GM03348 (cell line): Measurements from ENCODE around the gene GOLGA6L10.
"Not testable (repeated sequence)": the region's sequence is repeated elsewhere in the genome, so short reads cannot be mapped to it uniquely, and the experiment has no call there.

Source experiments
- DNase-seq: peaks from one replicate; pipeline ENCODE4 v3.0.0; 2012; ENCODE audit warnings: low spot score

Gene GOLGA6L10

DNA sequence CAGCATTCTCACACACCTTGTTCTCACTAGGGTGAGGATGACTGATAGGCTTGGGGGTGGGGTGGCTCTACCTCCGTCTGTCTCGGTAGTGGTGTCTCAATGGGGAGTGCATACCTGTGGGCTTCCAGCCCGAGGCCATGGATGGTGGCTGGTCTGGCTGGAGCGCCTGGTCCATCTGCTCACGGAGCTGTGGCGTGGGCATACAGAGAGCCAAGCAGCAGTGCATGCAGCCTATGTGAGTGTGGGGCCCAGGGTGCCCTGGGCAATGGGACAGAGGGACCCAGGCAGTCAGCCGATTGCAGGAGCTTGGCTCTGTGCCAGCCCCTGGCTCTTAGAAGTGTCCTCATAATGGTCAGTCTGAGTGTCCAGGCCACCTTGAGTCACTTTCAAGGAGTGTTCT lies 31.8 kb downstream of the GOLGA6L10 start:
- DNase-seq = not testable (repeated sequence)

- DNase-seq = no peak
Observed at GRCh38 chr15:82317091-82317489, 32.2 kb downstream of the GOLGA6L10 start.

DNA sequence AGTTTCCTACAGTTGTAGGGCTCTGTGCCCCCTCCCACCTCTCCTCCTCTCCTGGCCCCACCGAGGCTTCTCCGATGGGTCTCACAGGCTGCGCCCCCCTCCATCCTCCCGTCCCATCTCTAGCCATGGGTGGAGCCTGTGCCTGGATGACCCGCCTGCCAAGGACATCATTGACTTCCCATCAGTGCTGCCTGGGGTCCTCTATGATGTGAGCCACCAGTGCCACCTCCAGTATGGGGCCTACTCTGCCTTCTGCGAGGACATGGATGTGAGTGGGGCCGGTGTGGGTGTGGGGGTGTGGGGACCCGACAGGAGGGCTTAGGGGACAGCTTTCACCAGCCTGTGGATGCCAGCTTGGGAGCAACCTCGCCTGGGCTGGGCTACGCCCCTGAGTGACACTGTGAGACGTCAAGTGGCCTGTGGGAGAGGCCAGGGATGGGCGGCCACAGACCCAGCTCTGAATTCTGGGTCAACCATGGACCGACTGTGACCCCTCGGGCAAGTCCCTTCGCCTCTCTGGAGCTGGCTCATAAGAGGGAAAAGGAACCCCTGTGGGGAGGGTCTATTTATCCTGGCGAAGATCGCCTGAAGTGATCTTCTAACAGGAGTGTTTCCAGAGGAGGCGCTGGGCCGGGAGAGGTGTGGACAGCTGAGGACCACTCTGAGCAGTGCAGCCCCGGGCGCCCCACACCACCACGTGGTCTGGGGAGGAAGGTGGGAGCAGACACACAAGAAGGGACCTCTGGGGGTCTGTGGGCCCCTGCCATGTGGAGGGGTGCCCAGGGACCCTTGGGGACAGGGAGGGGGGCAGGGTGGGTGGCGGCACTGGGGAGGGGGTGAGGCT lies 32.8 kb downstream of the GOLGA6L10 start:
- DNase-seq = not testable (repeated sequence)

GRCh38 chr15:82315519-82316246 lies 33.6 kb downstream of the GOLGA6L10 start:
- no peak for DNase-seq

DNA sequence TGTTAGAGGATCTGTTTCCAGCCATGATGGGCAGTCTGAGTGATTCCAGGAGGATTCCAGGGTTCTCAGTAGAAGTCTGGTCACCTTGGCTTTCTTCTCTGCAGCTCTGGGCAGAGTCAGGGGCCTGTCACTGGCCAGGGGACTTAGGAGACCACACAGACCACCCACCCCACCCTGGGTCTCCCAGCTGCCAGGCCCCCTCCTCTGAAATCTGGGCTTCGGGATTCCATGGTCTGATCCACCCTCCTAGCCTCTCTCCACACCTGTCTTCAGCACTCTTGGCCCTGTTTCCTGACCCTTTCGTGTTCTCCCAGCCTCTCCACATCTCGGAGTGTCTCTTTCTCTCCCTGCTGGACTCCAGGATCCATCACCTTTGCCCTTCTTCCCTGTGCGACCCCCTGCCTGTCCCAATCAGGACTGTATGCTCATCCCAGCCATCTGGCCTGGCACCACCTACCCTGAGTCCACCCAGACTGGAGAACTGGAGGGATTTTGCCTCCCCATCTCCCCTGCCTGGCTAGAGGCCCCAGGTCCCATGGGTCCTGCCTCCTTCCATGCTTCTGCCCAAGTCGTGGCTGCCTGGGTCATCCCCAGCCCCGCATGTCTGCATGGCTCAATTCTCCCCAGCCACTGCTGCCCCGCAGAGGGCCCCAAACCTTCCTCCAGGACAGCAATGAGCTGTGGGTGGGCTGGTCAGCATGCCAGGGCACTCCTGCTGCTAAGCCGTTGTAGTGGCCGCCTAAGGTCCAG lies 34.3 kb downstream of the GOLGA6L10 start:
- DNase-seq = no peak

DNA sequence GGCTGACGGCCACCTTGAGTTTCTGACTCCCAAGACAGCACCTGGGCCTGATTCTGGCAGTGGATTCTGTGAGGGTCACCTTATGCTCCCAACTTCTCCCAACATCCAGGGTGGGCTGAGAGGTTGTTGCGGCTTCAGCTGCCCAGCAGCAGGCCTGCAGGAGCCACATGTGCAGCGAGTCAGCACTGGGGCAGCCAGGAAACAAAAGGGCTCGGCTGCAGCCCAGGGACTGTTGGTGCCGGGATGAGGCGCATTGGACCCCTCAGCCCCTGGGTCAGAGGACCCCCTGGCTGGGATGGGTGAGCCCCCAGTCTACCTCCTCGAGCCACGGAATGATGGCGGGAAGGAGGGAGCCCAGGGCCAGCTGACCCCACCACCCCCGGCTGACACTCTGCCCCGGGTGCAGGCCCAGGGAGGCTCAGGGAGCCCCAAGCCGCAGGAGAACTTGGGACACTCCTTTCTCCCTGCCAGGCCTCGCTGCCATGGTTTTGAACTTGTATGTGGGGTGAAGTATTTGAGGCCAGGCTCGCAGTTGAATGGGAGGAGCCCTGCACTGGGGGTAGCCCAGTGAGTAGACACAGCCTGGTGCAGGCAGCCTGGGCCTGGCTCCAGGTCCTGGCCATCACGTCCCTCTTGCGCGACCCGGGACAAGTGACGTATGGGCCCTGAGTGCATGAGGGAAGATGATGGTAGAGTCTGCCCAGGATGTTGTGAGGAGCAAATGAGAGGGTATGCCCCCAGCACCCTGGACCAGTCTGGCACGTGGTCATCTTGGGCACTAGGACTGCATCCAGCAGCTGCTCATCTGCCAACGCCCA lies 35.1 kb downstream of the GOLGA6L10 start:
- DNase-seq = not testable (repeated sequence)

DNA sequence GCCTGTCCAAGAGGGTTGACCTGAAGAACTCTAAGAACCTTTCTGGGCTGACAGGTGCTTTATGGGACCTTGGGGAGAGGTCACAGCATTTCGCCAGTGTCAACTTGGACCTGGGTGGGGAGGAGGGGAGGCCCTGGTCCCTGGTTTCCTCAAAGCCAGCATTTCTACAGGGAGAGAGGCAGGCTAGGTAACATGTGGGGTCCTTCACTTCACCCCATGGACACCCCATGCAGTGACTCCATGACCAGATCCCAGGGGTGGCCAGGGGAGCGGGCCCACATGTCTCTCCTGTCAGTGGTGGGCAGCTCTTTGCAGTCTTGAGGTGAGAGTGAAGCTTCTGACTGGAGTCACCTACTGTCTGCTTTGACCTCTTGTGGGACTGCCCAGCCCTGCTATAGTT lies 35.8 kb downstream of the GOLGA6L10 start:
- no peak for DNase-seq

GRCh38 chr15:82312586-82313349 lies 36.5 kb downstream of the GOLGA6L10 start:
- peak; percentile 43 for DNase-seq

DNA sequence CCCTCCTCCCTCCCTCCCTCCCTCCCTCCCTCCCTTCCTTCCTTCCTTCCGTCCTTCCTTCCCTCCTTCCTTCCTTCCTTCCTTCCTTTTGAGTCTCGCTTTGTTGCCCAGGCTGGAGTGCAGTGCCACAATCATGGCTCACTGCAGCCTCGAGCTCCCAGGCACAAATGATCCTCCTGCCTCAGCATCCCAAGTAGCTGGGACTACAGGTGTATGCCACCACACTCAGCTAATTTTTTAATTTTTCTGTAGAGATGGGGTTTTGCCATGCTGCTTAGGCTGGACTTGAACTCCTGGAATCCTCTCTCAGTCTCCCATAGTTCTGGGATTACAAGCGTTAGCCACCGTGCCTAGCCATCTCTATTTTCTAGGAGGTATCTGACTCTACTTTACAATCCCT lies 38.0 kb downstream of the GOLGA6L10 start:
- DNase-seq = not testable (repeated sequence)

GRCh38 chr15:82309802-82310201 lies 39.5 kb downstream of the GOLGA6L10 start:
- DNase-seq = no peak

- DNase-seq = no peak
Observed at GRCh38 chr15:82307714-82308081, 41.6 kb downstream of the GOLGA6L10 start.

DNA sequence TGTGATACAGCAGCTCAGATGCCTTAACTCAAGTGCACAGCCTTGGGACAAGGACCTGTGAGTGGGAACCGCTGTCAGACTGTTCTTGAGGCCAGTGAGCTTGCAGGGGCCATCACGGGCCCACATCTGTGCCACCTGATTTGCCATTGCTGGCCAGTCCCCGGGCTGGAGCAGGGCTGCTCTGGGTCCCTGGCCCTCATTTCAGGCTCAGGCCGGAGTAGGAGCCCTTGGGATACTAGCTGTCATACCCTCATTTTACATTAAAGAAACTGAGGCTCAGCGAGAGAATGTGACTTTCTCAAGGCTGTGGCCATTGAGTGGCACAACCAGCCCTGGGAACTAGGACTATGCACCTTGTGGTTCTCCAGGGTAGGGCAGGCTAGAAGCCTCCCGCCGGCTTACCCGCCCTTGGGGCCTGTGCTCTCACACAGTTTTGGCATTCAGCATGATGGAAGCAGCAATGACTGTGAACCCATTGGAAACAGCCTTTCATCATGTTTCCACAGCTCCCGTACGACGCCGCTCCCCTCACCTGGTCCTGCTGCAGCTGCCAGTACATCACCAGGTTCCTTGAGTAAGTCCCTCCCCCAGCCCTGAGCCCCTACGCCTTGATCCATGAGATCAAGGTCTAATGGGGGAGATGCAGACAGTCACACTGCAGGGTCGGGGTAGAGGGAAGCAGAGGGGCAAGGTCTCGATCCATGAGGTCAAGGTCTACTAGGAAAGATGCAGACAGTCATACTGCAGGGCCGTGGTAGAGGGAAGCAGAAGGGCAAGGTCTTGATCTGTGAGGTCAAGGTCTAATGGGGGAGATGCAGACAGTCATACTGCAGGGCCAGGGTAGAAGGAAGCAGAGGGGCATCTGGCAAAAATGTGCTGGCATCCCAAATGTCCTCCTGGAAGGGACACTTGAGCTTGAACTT lies 42.2 kb downstream of the GOLGA6L10 start:
- DNase-seq = no peak

GRCh38 chr15:82305621-82306048 lies 43.6 kb downstream of the GOLGA6L10 start:
- no peak for DNase-seq

GRCh38 chr15:82304778-82305090 lies 44.5 kb downstream of the GOLGA6L10 start:
- DNase-seq = no peak

GRCh38 chr15:82303956-82304777 lies 45.1 kb downstream of the GOLGA6L10 start:
- no peak for DNase-seq

DNA sequence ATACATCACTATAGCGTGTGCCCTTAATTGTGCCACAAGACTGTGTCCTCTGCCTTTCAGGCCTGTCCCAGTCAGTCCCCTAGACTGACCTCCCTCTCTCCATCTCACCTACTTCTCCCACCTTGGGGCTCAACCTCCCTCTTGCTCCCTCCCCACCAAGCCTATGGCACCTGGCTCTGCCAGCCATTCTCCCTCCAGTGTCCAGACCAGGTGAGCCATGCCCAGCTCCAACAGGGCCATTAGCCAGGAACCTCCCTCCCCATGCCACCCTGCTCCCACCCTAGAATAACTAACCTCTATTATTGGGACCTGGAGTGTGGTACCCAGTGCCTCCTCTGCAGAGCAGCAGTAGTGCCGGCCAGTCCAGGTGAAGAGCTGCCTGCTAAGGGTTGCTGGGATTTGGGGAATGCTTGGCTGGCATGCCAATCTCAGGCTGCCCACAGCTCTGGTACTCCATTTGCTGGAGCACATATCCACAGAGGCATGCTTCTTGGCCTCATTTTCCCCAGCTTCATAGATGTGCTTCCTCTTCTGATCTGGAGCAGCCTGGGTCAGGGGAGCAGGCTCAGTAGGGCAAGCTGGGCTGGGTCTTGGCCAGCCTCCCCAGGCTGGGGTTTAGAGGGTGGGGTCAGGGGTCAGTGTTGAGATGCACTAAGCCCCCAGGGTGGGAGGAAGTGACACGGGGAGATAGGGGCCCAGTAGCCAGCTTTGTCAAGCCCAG lies 47.8 kb downstream of the GOLGA6L10 start:
- DNase-seq = no peak

- no peak for DNase-seq
Observed at GRCh38 chr15:82300883-82301282, 48.4 kb downstream of the GOLGA6L10 start.

- DNase-seq = not testable (repeated sequence)
Observed at GRCh38 chr15:82300326-82300725, 48.9 kb downstream of the GOLGA6L10 start.
